Karpas-422 (cell line): ENCODE data around the gene SLC12A9. TPM values are rescaled to one million over a fixed set of nuclear protein-coding genes. Genes with fewer than 3 reads are reported as not detected.
"Not testable (repeated sequence)": the region's sequence is repeated elsewhere in the genome, so short reads cannot be mapped to it uniquely, and the experiment has no call there.

ENCODE experiments used
- DNase-seq: peaks from one replicate; pipeline ENCODE4 v3.0.0-alpha.2; 2015
- H2AFZ ChIP-seq: fragments of 200-600 bp; sonication (generic); 2 replicates; pipeline ENCODE4 v1.6.1; 2014; ENCODE audit warnings: antibody characterized with exemption, low read length, mixed read lengths
- H3K27ac ChIP-seq: fragments of 200-600 bp; sonication (generic); 2 replicates; pipeline ENCODE4 v1.5.1; 2014; ENCODE audit warnings: mild to moderate bottlenecking, low read length, moderate library complexity
- H3K27me3 ChIP-seq: fragments of 200-600 bp; sonication (generic); 2 replicates; pipeline ENCODE4 v1.6.1; 2014; ENCODE audit warnings: low read length, mixed read lengths
- H3K36me3 ChIP-seq: fragments of 200-600 bp; sonication (generic); 2 replicates; pipeline ENCODE4 v1.6.1; 2014; ENCODE audit warnings: low read length, mixed read lengths; ENCODE audit not compliant: insufficient read depth
- H3K4me1 ChIP-seq: fragments of 200-600 bp; sonication (generic); 2 replicates; pipeline ENCODE4 v1.6.1; 2014; ENCODE audit warnings: mild to moderate bottlenecking, low read length, mixed read lengths
- H3K4me2 ChIP-seq: fragments of 200-600 bp; sonication (generic); 2 replicates; pipeline ENCODE4 v1.6.1; 2014; ENCODE audit warnings: low read length, low read depth, mild to moderate bottlenecking; ENCODE audit not compliant: poor library complexity, severe bottlenecking
- H3K4me3 ChIP-seq: fragments of 200-600 bp; sonication (generic); 2 replicates; pipeline ENCODE4 v1.5.1; 2014; ENCODE audit warnings: mild to moderate bottlenecking, antibody characterized with exemption, low read length, mixed read lengths
- H3K79me2 ChIP-seq: fragments of 200-600 bp; sonication (generic); 2 replicates; pipeline ENCODE4 v1.6.1; 2014; ENCODE audit warnings: mild to moderate bottlenecking, low read length, mixed read lengths
- H3K9ac ChIP-seq: fragments of 200-600 bp; sonication (generic); 2 replicates; pipeline ENCODE4 v1.6.0; 2014; ENCODE audit warnings: low read length
- H3K9me2 ChIP-seq: fragments of 200-600 bp; sonication (generic), shearing (Covaris generic); replicated peaks from 2 replicates; pipeline ENCODE4 v1.6.0; 2014; ENCODE audit warnings: mild to moderate bottlenecking, low read length, moderate library complexity; ENCODE audit not compliant: insufficient read depth
- H3K9me3 ChIP-seq: fragments of 300-700, 200-600 bp; sonication (generic); 2 replicates; pipeline ENCODE4 v1.6.1; 2014; ENCODE audit warnings: low read length, mixed read lengths
- H4K20me1 ChIP-seq: fragments of 200-600 bp; sonication (generic); 2 replicates; pipeline ENCODE4 v1.6.1; 2014; ENCODE audit warnings: mild to moderate bottlenecking, antibody characterized with exemption, low read length, low read depth; ENCODE audit not compliant: insufficient read depth
- total RNA-seq: library from RNA; depleted of rRNA; stranded (reverse); fragments of >200 nt; shearing (Covaris generic); gene quantifications from 2 replicates; pipeline ENCODE4 v1.2.3, GENCODE V29; 2014; ENCODE audit warnings: low replicate concordance

The SLC12A9 gene
- total RNA-seq, 1 experiment from 2014 or later, result 21.0 TPM

- no peak overlapping the region for H3K4me3 ChIP-seq
- H4K20me1 ChIP-seq, result no peaks in the 10 kb centered on the region
- no peak overlapping the region for H2AFZ ChIP-seq
- H3K9me3 ChIP-seq, result no peaks in the 10 kb centered on the region
- no peaks in the 10 kb centered on the region for H3K79me2 ChIP-seq
- DNase-seq, result no peak
- no peak overlapping the region for H3K9ac ChIP-seq
- peaks cover 10% of the 10 kb centered on the region for H3K4me1 ChIP-seq
- H3K27me3 ChIP-seq, result no peaks in the 10 kb centered on the region
- no peaks in the 10 kb centered on the region for H3K9me2 ChIP-seq
- H3K36me3 ChIP-seq, result no peaks in the 10 kb centered on the region
- H3K4me2 ChIP-seq, result no peak overlapping the region
- no peak overlapping the region for H3K27ac ChIP-seq
Observed at GRCh38 chr7:100847360-100847759, 5.2 kb upstream of the SLC12A9 start.

GRCh38 chr7:100854146-100854895 is 1.8 kb downstream of the SLC12A9 start:
- H3K27ac ChIP-seq, result no peak overlapping the region
- peaks cover 40% of the 10 kb centered on the region for H3K79me2 ChIP-seq
- H4K20me1 ChIP-seq, result 0 out of 2 replicates have a peak, but pooled peaks cover 2% of the 10 kb centered on the region
- H3K4me1 ChIP-seq, result peaks cover 18% of the 10 kb centered on the region
- no peaks in the 10 kb centered on the region for H3K9me2 ChIP-seq
- H2AFZ ChIP-seq, result no peak overlapping the region
- peak overlapping the region; percentile 88; the same call in 1 of the 2 replicates for H3K4me3 ChIP-seq
- no peaks in the 10 kb centered on the region for H3K27me3 ChIP-seq
- peak overlapping the region; percentile 93 for H3K9ac ChIP-seq
- H3K4me2 ChIP-seq, result peak overlapping the region; percentile 100
- no peak for DNase-seq
- H3K9me3 ChIP-seq, result no peaks in the 10 kb centered on the region
- H3K36me3 ChIP-seq, result no peaks in the 10 kb centered on the region; the same call in 1 of the 2 replicates

- H3K27me3 ChIP-seq, H4K20me1 ChIP-seq, H3K4me2 ChIP-seq, H3K4me3 ChIP-seq, DNase-seq, H2AFZ ChIP-seq, H3K9me2 ChIP-seq, H3K9ac ChIP-seq, H3K9me3 ChIP-seq, H3K36me3 ChIP-seq, H3K27ac ChIP-seq: not testable (repeated sequence)
- Histone ChIP-seq H3K4me1 (peaks cover 18% of the 10 kb centered on the region), H3K79me2 (peaks cover 40% of the 10 kb centered on the region)
Observed at GRCh38 chr7:100854899-100855298, 2.4 kb downstream of the SLC12A9 start.

GRCh38 chr7:100855515-100855914 is 3.0 kb downstream of the SLC12A9 start:
- H3K79me2 ChIP-seq, result peaks cover 40% of the 10 kb centered on the region
- H3K4me2 ChIP-seq, result no peak overlapping the region
- H3K4me1 ChIP-seq, result peaks cover 18% of the 10 kb centered on the region
- H4K20me1 ChIP-seq, result 0 out of 2 replicates have a peak, but pooled peaks cover 2% of the 10 kb centered on the region
- peaks cover 3% of the 10 kb centered on the region; the same call in 1 of the 2 replicates for H3K36me3 ChIP-seq
- H2AFZ ChIP-seq, result no peak overlapping the region
- H3K4me3 ChIP-seq, result no peak overlapping the region
- H3K27me3 ChIP-seq, result no peaks in the 10 kb centered on the region
- DNase-seq, result no peak
- no peaks in the 10 kb centered on the region for H3K9me3 ChIP-seq
- H3K9ac ChIP-seq, result no peak overlapping the region
- H3K9me2 ChIP-seq, result no peaks in the 10 kb centered on the region
- no peak overlapping the region for H3K27ac ChIP-seq

GRCh38 chr7:100856871-100857282 is 4.4 kb downstream of the SLC12A9 start:
- Histone ChIP-seq H3K9me2 (no peaks in the 10 kb centered on the region), H3K27ac (no peak overlapping the region), H2AFZ (no peak overlapping the region), H3K4me3 (no peak overlapping the region), H3K9me3 (no peaks in the 10 kb centered on the region), H4K20me1 (0 out of 2 replicates have a peak, but pooled peaks cover 2% of the 10 kb centered on the region), H3K27me3 (no peaks in the 10 kb centered on the region), H3K79me2 (peaks cover 40% of the 10 kb centered on the region), H3K36me3 (peaks cover 3% of the 10 kb centered on the region; the same call in 1 of the 2 replicates), H3K4me1 (peaks cover 9% of the 10 kb centered on the region), H3K9ac (no peak overlapping the region), H3K4me2 (no peak overlapping the region)
- no peak for DNase-seq

- peaks cover 3% of the 10 kb centered on the region; the same call in 1 of the 2 replicates for H3K36me3 ChIP-seq
Observed at GRCh38 chr7:100859856-100860255, 7.3 kb downstream of the SLC12A9 start.

GRCh38 chr7:100860702-100861615 is 8.4 kb downstream of the SLC12A9 start:
- H3K36me3 ChIP-seq, result 0 out of 2 replicates have a peak, but pooled peaks cover 3% of the 10 kb centered on the region
- peaks cover 7% of the 10 kb centered on the region for H3K79me2 ChIP-seq
- DNase-seq, result no peak
- H3K9ac ChIP-seq, result no peak overlapping the region
- no peaks in the 10 kb centered on the region for H3K4me1 ChIP-seq
- 0 out of 2 replicates have a peak, but pooled peaks cover 2% of the 10 kb centered on the region for H4K20me1 ChIP-seq
- H3K9me3 ChIP-seq, result no peaks in the 10 kb centered on the region
- H3K27me3 ChIP-seq, result no peaks in the 10 kb centered on the region
- H3K4me2 ChIP-seq, result no peak overlapping the region
- H3K27ac ChIP-seq, result no peak overlapping the region
- no peak overlapping the region for H3K4me3 ChIP-seq
- H2AFZ ChIP-seq, result no peak overlapping the region
- no peaks in the 10 kb centered on the region for H3K9me2 ChIP-seq

More at GRCh38 chr7:100859856-100860255, 7.3 kb downstream of the SLC12A9 start:
- Histone ChIP-seq H3K4me2 (no peak overlapping the region), H3K27ac (no peak overlapping the region), H4K20me1 (0 out of 2 replicates have a peak, but pooled peaks cover 2% of the 10 kb centered on the region), H3K9ac (no peak overlapping the region), H3K79me2 (peaks cover 18% of the 10 kb centered on the region), H3K27me3 (no peaks in the 10 kb centered on the region), H3K9me2 (no peaks in the 10 kb centered on the region), H3K4me3 (no peak overlapping the region), H3K4me1 (no peaks in the 10 kb centered on the region), H2AFZ (no peak overlapping the region), H3K9me3 (no peaks in the 10 kb centered on the region)
- no peak for DNase-seq

- no peaks in the 10 kb centered on the region for H3K9me3 ChIP-seq
- no peak for DNase-seq
- peaks cover 3% of the 10 kb centered on the region for H3K4me1 ChIP-seq
- H3K79me2 ChIP-seq, result peaks cover 8% of the 10 kb centered on the region
- H4K20me1 ChIP-seq, result 0 out of 2 replicates have a peak, but pooled peaks cover 2% of the 10 kb centered on the region
- H3K9me2 ChIP-seq, result no peaks in the 10 kb centered on the region
- no peak overlapping the region for H3K9ac ChIP-seq
- H3K4me3 ChIP-seq, result no peak overlapping the region
- no peaks in the 10 kb centered on the region for H3K27me3 ChIP-seq
- no peak overlapping the region for H3K27ac ChIP-seq
- H3K4me2 ChIP-seq, result no peak overlapping the region
- H3K36me3 ChIP-seq, result 0 out of 2 replicates have a peak, but pooled peaks cover 3% of the 10 kb centered on the region
- H2AFZ ChIP-seq, result no peak overlapping the region
Observed at GRCh38 chr7:100861616-100861985, 9.1 kb downstream of the SLC12A9 start.
